ENCODE measurements around the gene TAC4. TPM values are rescaled to one million over a fixed set of nuclear protein-coding genes. Genes with fewer than 3 reads are reported as not detected.
A peak's percentile ranks its signal among the peaks of the same experiment; 100 is the strongest.

The TAC4 gene
- total and polyA plus RNA-seq, 9 of the 15 experiments (the other 6 are each of a cell fraction or from before 2014, with no cell fraction given): 0.17 TPM; not detected in 8

GRCh38 chr17:49880291-49881053 is 32.6 kb upstream of the TAC4 start (continued):
- TF ChIP-seq ZBTB43 (CRISPR knock-in tag; IDR thresholded peaks at IDR 0.05): no peak
- no peak for TF ChIP-seq RNF2 (IDR thresholded peaks at IDR 0.05)
- no peak for TF ChIP-seq HDAC8 (tag; IDR thresholded peaks at IDR 0.05)
- TF ChIP-seq PML (IDR thresholded peaks at IDR 0.05; ENCODE audit: low read length): no peak
- no peak for TF ChIP-seq PRPF4 (IDR thresholded peaks at IDR 0.05; ENCODE audit: insufficient read depth, low read depth, low read length, poor library complexity, severe bottlenecking)
- no peak for TF ChIP-seq RFX1 (IDR thresholded peaks at IDR 0.05)
- TF ChIP-seq ZNF766 (CRISPR knock-in tag; conservative IDR thresholded peaks at IDR 0.05): no peak
- no peak for TF ChIP-seq SIX5 (IDR thresholded peaks at IDR 0.05; ENCODE audit: borderline replicate concordance in 1 of 2, insufficient read depth in 1 of 2, low read depth in 1 of 2, low read length in 2 of 2)
- no peak; the same call in 1 of the 2 replicates for TF ChIP-seq EZH2 (IDR thresholded peaks at IDR 0.05; ENCODE audit: borderline replicate concordance, low read depth, low read length)
- no peak for TF ChIP-seq ZFP1 (CRISPR knock-in tag; IDR thresholded peaks at IDR 0.05)
- no peak for TF ChIP-seq FUS (optimal IDR thresholded peaks at IDR 0.05; ENCODE audit: low read depth, low read length)
- peak; percentile 55 for TF ChIP-seq EGR1 (conservative IDR thresholded peaks at IDR 0.05)
- TF ChIP-seq HMBOX1 (IDR thresholded peaks at IDR 0.05): no peak
- TF ChIP-seq JUND (IDR thresholded peaks at IDR 0.05; ENCODE audit: borderline replicate concordance, low read depth, low read length): 0 out of 2 replicates have a peak, but pooled peaks have one; percentile 18
- no peak; the same call in 2 of the 3 replicates for TF ChIP-seq JUND (tag; IDR thresholded peaks at IDR 0.05; ENCODE audit: borderline replicate concordance, low read depth, low read length)
- TF ChIP-seq ZBED1 (IDR thresholded peaks at IDR 0.05): no peak
- TF ChIP-seq ZFX (CRISPR knock-in tag; IDR thresholded peaks at IDR 0.05): 0 out of 2 replicates have a peak, but pooled peaks have one; percentile 22
- no peak for TF ChIP-seq GTF2F1 (IDR thresholded peaks at IDR 0.05; ENCODE audit: low read depth, low read length)
- TF ChIP-seq STAT5A (IDR thresholded peaks at IDR 0.05; ENCODE audit: borderline replicate concordance, low read length): no peak
- no peak for TF ChIP-seq ZNF780A (CRISPR knock-in tag; IDR thresholded peaks at IDR 0.05)
- TF ChIP-seq ZNF324 (CRISPR knock-in tag; IDR thresholded peaks at IDR 0.05): no peak
- no peak for TF ChIP-seq RBM14 (IDR thresholded peaks at IDR 0.05; ENCODE audit: borderline replicate concordance, insufficient read depth, low read depth, low read length)
- no peak for TF ChIP-seq HOMEZ (CRISPR knock-in tag; IDR thresholded peaks at IDR 0.05)
- no peak for TF ChIP-seq ZNF561 (CRISPR knock-in tag; conservative IDR thresholded peaks at IDR 0.05)
- no peak for TF ChIP-seq ARID2 (IDR thresholded peaks at IDR 0.05)

Measured in K562 (cell line).